Panc1 (cell line): ENCODE results near the gene OR2D2. TPM values are rescaled to one million over a fixed set of nuclear protein-coding genes. Genes with fewer than 3 reads are reported as not detected.

Experiments used
- ATAC-seq: fragments of 200-7000 bp; cut with Tn5 transposase; 2 replicates; pipeline ENCODE4 v1.9.1; 2020; ENCODE audit warnings: mild to moderate bottlenecking, moderate library complexity
- BruUV-seq: library from RNA; stranded (reverse); fragments of 400-500 nt; replicated peaks from 2 replicates; lab custom pipeline; 2021; lab: Mats Ljungman, UMichigan
- CTCF ChIA-PET: fragments of 300-600 bp; sonication (Branson Sonifier 250); formaldehyde crosslinking; loops from one replicate; lab custom pipeline; 2022; ENCODE audit warnings: antibody characterized with exemption; lab: Charles Lee
- POLR2A ChIA-PET: fragments of 300-600 bp; sonication (Branson Sonifier 250); formaldehyde crosslinking; loops from one replicate; lab custom pipeline; 2022; ENCODE audit warnings: antibody characterized with exemption; lab: Charles Lee
- DNase-seq: peaks from one replicate; pipeline ENCODE4 v3.0.0-alpha.2; 2010; ENCODE audit warnings: low read depth, low spot score
- H3K27ac ChIP-seq: 2 replicates; pipeline ENCODE4 v1.5.1; 2011; ENCODE audit warnings: mild to moderate bottlenecking, low read length, inconsistent platforms
- H3K27me3 ChIP-seq: fragments of 200-500 bp; sonication (Bioruptor generic); 2 replicates; pipeline ENCODE4 v1.6.0; 2014; ENCODE audit warnings: low read length, inconsistent platforms; ENCODE audit not compliant: control insufficient read depth, insufficient read depth
- H3K36me3 ChIP-seq: fragments of 200-500 bp; sonication (Bioruptor generic); 2 replicates; pipeline ENCODE4 v1.5.1; 2014; ENCODE audit warnings: inconsistent platforms, mild to moderate bottlenecking, low read length, moderate library complexity; ENCODE audit not compliant: control insufficient read depth, insufficient read depth
- H3K4me1 ChIP-seq: 2 replicates; pipeline ENCODE4 v1.5.1; 2011; ENCODE audit warnings: inconsistent platforms, mild to moderate bottlenecking, low read length, moderate library complexity; ENCODE audit not compliant: control insufficient read depth, insufficient read depth
- H3K4me3 ChIP-seq, 2 experiments: 2 replicates each; pipeline ENCODE4 v1.5.1; 2011 to 2012; ENCODE audit warnings: low read depth in 2 of 2, low read length in 2 of 2, mild to moderate bottlenecking in 2 of 2, inconsistent platforms in 1 of 2, moderate library complexity in 1 of 2
- H3K9me3 ChIP-seq: fragments of 200-500 bp; sonication (Bioruptor generic); 2 replicates; pipeline ENCODE4 v1.5.1; 2014; ENCODE audit warnings: low read depth, mild to moderate bottlenecking, inconsistent platforms, low read length, moderate library complexity; ENCODE audit not compliant: control insufficient read depth, insufficient read depth
- CTCF ChIP-seq: fragments of 450-650 bp; IDR thresholded peaks from 2 replicates; pipeline ENCODE4 v1.5.1; 2017; ENCODE audit warnings: mild to moderate bottlenecking
- POLR2AphosphoS5 ChIP-seq: IDR thresholded peaks from 2 replicates; pipeline ENCODE4 v1.6.1; 2012; ENCODE audit warnings: mild to moderate bottlenecking, low read depth, low read length, moderate library complexity
- SIN3A ChIP-seq: IDR thresholded peaks from 2 replicates; pipeline ENCODE4 v1.6.1; 2012; ENCODE audit warnings: low read depth, mild to moderate bottlenecking, low read length, moderate library complexity, borderline replicate concordance; ENCODE audit not compliant: insufficient read depth
- TCF7L2 ChIP-seq: IDR thresholded peaks from 2 replicates; pipeline ENCODE4 v1.6.1; 2011; ENCODE audit warnings: mild to moderate bottlenecking, low read depth, low read length, inconsistent platforms
- in situ Hi-C: cut with HindIII; loops from 2 replicates; pipeline ENCODE4 v1.10.0; 2016; ENCODE audit warnings: low sequenced_read_pairs, low pct_unique_long_range_greater_than_20kb
- intact Hi-C: fragments of 100-400 bp; cut with micrococcal nuclease; formaldehyde crosslinking; loops from one replicate; pipeline ENCODE4 v1.10.0; 2022; ENCODE audit not compliant: unreplicated experiment
- total RNA-seq: library from RNA; stranded (reverse); gene quantifications from one replicate; pipeline ENCODE4 v1.2.1, GENCODE V29; 2021; ENCODE audit not compliant: unreplicated experiment
- TF ChIP-seq, protein P1 (sequence below), 2 experiments: IDR thresholded peaks; 2 replicates each; pipeline ENCODE4 v1.6.1; 2011 to 2012; ENCODE audit warnings: low read depth in 2 of 2, control low read depth in 1 of 2, low read length in 1 of 2, mild to moderate bottlenecking in 1 of 2, moderate library complexity in 1 of 2; ENCODE audit not compliant: insufficient read depth in 1 of 2

The OR2D2 gene
- total RNA-seq, 1 experiment from 2014 or later, result 0.49 TPM

- Histone ChIP-seq H3K27ac (peak overlapping the region; percentile 90), H3K4me3 (peak overlapping the region; percentile 86 to 96), H3K4me1 (peaks cover 14% of the 10 kb centered on the region), H3K27me3 (no peaks in the 10 kb centered on the region), H3K9me3 (no peaks in the 10 kb centered on the region), H3K36me3 (peaks cover 3% of the 10 kb centered on the region; the same call in 1 of the 2 replicates)
- TF ChIP-seq CTCF (no peak), SIN3A (no peak), POLR2AphosphoS5 (no peak), TCF7L2 (no peak)
- TF ChIP-seq, protein P1, sequence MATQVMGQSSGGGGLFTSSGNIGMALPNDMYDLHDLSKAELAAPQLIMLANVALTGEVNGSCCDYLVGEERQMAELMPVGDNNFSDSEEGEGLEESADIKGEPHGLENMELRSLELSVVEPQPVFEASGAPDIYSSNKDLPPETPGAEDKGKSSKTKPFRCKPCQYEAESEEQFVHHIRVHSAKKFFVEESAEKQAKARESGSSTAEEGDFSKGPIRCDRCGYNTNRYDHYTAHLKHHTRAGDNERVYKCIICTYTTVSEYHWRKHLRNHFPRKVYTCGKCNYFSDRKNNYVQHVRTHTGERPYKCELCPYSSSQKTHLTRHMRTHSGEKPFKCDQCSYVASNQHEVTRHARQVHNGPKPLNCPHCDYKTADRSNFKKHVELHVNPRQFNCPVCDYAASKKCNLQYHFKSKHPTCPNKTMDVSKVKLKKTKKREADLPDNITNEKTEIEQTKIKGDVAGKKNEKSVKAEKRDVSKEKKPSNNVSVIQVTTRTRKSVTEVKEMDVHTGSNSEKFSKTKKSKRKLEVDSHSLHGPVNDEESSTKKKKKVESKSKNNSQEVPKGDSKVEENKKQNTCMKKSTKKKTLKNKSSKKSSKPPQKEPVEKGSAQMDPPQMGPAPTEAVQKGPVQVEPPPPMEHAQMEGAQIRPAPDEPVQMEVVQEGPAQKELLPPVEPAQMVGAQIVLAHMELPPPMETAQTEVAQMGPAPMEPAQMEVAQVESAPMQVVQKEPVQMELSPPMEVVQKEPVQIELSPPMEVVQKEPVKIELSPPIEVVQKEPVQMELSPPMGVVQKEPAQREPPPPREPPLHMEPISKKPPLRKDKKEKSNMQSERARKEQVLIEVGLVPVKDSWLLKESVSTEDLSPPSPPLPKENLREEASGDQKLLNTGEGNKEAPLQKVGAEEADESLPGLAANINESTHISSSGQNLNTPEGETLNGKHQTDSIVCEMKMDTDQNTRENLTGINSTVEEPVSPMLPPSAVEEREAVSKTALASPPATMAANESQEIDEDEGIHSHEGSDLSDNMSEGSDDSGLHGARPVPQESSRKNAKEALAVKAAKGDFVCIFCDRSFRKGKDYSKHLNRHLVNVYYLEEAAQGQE (IDR thresholded peaks at IDR 0.05; ENCODE audit: insufficient read depth in 1 of 2, low read depth in 2 of 2, low read length in 1 of 2), result no peak
- no TSS peak for BruUV-seq
- ChIA-PET POLR2A (interaction anchor here (0.6 kb wide), 1 partner anchor 446 kb away, joined by 3 read pairs; the partner anchor contains the start of genes ARFIP2 and TIMM10B), CTCF (interaction anchor here (1.2 kb wide), 1 partner anchor 115 kb away, joined by 4 read pairs; no protein-coding TSS in a partner anchor)
- in situ Hi-C loops, result no loop called here
- intact Hi-C loops, result no loop called here
- ATAC-seq (no peak; the same call in 1 of the 2 replicates), DNase-seq (peak; percentile 8)
Observed at GRCh38 chr11:6927030-6927617, 34.8 kb upstream of the OR2D2 start.

- Histone ChIP-seq H3K4me1 (peaks cover 14% of the 10 kb centered on the region), H3K27ac (peak within 1 kb of the TSS; percentile 90), H3K4me3 (peak within 1 kb of the TSS; percentile 86 to 96), H3K9me3 (no peaks in the 10 kb centered on the region), H3K36me3 (peaks cover 3% of the 10 kb centered on the region; the same call in 1 of the 2 replicates), H3K27me3 (no peaks in the 10 kb centered on the region)
- ATAC-seq (peak; percentile 97), DNase-seq (peak; percentile 88)
- ChIA-PET CTCF (interaction anchor here (1.2 kb wide), 1 partner anchor 114 kb away, joined by 4 read pairs; no protein-coding TSS in a partner anchor), POLR2A (no interaction called here)
- TF ChIP-seq TCF7L2 (peak; percentile 52), POLR2AphosphoS5 (no peak; the same call in 1 of the 2 replicates), SIN3A (peak; percentile 88)
- BruUV-seq, result TSS peak; percentile 70
- intact Hi-C loops (no loop called here), in situ Hi-C loops (no loop called here)
Observed at GRCh38 chr11:6926208-6927029, 34.1 kb upstream of the OR2D2 start, which contains the start of gene ZNF215. ZNF215 (plus strand) TSS chr11:6926426; CDS start chr11:6932273, 5,847 bp downstream.
